ENCODE data around the gene RASL12. TPM values are rescaled to one million over a fixed set of nuclear protein-coding genes. Genes with fewer than 3 reads are reported as not detected.
"Not testable (repeated sequence)": the region's sequence is repeated elsewhere in the genome, so short reads cannot be mapped to it uniquely, and the experiment has no call there.

The RASL12 gene
- polyA plus RNA-seq, 2 donors, result 2.6 to 10.9 TPM

DNA sequence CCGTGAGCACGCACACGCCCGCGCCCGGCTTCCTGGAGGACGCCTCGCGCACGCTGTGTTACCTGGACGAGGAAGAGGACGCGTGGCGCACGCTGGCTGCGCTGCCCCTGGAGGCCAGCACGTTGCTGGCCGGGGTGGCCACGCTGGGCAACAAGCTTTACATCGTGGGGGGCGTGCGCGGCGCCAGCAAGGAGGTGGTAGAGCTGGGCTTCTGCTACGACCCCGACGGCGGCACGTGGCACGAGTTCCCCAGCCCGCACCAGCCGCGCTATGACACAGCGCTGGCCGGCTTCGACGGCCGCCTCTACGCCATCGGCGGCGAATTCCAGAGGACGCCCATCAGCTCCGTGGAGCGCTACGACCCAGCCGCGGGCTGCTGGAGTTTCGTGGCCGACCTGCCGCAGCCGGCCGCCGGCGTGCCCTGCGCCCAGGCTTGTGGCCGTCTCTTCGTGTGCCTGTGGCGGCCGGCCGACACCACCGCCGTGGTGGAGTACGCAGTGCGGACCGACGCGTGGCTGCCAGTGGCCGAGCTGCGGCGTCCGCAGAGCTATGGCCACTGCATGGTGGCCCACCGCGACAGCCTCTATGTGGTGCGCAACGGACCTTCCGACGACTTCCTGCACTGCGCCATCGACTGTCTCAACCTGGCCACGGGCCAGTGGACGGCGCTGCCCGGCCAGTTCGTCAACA, 9.6 kb upstream of the RASL12 start:
- Histone ChIP-seq H3K27me3 (ENCODE audit: control insufficient read depth in 1 of 2, insufficient read depth in 2 of 2, low read length in 2 of 2) (no peaks in the 10 kb centered on the region), H3K4me3 (ENCODE audit: low read depth in 1 of 2, low read length in 2 of 2) (no peak overlapping the region), H3K9me3 (ENCODE audit: control insufficient read depth in 2 of 2, insufficient read depth in 1 of 2, low read depth in 1 of 2, low read length in 1 of 2) (peaks cover 0 to 5% of the 10 kb centered on the region in 2 donors), H3K27ac (ENCODE audit: low read depth in 2 of 2, low read length in 1 of 2) (no peak overlapping the region), H3K4me1 (ENCODE audit: control insufficient read depth in 2 of 2, insufficient read depth in 2 of 2, low read length in 1 of 2) (peaks cover under 1 to 6% of the 10 kb centered on the region in 2 donors), H3K36me3 (ENCODE audit: control insufficient read depth in 2 of 2, insufficient read depth in 2 of 2, low read length in 1 of 2) (no peaks in the 10 kb centered on the region)
- 60 to 68% methylated on average over 83 to 85 of the region's 85 CpGs for WGBS, 2 donors

DNA sequence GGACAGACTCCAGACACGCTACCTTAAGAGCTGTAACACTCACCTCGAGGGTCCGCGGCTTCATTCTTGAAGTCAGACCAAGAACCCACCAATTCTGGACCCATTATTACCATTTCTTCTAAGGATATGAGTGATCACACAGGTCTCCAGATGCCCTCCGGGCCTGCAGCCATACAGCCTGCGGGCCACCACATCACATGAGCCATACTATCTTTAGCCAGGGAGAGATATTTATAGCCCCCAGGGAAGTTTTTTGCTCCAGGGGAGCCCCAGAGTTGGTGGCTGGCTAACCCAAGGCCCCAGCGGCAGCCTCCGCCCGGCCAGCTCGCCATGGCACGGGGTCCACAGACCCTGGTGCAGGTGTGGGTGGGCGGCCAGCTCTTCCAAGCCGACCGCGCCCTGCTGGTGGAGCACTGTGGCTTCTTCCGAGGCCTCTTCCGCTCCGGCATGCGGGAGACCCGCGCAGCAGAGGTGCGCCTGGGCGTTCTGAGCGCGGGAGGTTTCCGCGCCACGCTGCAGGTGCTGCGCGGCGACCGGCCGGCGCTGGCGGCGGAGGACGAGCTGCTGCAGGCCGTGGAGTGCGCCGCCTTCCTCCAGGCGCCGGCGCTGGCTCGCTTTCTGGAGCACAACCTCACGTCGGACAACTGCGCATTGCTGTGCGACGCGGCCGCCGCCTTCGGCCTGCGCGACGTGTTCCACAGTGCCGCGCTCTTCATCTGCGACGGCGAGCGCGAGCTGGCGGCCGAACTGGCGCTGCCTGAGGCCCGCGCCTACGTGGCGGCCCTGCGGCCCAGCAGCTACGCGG, 8.9 kb upstream of the RASL12 start, which contains the start of gene KBTBD13:
Gene KBTBD13, plus strand, starts transcription at position 261 of the 805 bp plus-strand sequence. Its CDS starts 70 bp downstream, at position 331.
- Histone ChIP-seq H3K36me3 (ENCODE audit: control insufficient read depth in 2 of 2, insufficient read depth in 2 of 2, low read length in 1 of 2) (no peaks in the 10 kb centered on the region), H3K4me1 (ENCODE audit: control insufficient read depth in 2 of 2, insufficient read depth in 2 of 2, low read length in 1 of 2) (peaks cover 0 to 9% of the 10 kb centered on the region in 2 donors), H3K27ac (ENCODE audit: low read depth in 2 of 2, low read length in 1 of 2) (no peak within 1 kb of the TSS), H3K9me3 (ENCODE audit: control insufficient read depth in 2 of 2, insufficient read depth in 1 of 2, low read depth in 1 of 2, low read length in 1 of 2) (peaks cover 0 to 5% of the 10 kb centered on the region in 2 donors), H3K4me3 (ENCODE audit: low read depth in 1 of 2, low read length in 2 of 2) (no peak within 1 kb of the TSS), H3K27me3 (ENCODE audit: control insufficient read depth in 1 of 2, insufficient read depth in 2 of 2, low read length in 2 of 2) (no peaks in the 10 kb centered on the region)
- WGBS, 2 donors, result 73 to 75% methylated on average over 73 of the region's 73 CpGs

DNA sequence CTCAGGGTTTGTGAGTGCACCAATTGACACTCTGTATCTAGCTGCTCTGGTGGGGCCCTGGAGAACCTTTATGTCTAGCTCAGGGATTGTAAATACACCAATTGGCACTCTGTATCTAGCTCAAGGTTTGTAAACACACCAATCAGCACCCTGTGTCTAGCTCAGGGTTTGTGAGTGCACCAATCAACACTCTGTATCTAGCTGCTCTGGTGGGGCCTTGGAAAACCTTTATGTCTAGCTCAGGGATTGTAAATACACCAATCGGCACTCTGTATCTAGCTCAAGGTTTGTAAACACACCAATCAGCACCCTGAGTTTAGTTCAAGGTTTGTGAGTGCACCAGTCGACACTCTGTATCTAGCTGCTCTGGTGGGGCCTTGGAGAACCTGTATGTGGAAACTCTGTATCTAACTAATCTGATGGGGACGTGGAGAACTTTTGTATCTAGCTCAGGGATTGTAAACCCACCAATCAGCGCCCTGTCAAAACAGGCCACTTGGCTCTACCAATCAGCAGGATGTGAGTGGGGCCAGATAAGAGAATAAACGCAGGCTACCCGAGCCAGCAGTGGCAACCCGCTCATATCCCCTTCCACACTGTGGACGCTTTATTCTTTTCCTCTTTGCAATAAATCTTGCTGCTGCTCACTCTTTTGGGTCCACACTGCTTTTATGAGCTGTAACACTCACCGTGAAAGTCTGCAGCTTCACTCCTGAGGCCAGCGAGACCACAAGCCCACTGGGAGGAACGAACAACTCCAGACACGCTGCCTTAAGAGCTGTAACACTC, 8.0 kb upstream of the RASL12 start:
- H3K9me3 ChIP-seq (ENCODE audit: control insufficient read depth in 2 of 2, insufficient read depth in 1 of 2, low read depth in 1 of 2, low read length in 1 of 2); H3K36me3 ChIP-seq (ENCODE audit: control insufficient read depth in 2 of 2, insufficient read depth in 2 of 2, low read length in 1 of 2); H3K4me3 ChIP-seq (ENCODE audit: low read depth in 1 of 2, low read length in 2 of 2); H3K27ac ChIP-seq (ENCODE audit: low read depth in 2 of 2, low read length in 1 of 2); H3K27me3 ChIP-seq (ENCODE audit: control insufficient read depth in 1 of 2, insufficient read depth in 2 of 2, low read length in 2 of 2): not testable (repeated sequence)
- peaks cover 2 to 15% of the 10 kb centered on the region in 2 donors for H3K4me1 ChIP-seq (ENCODE audit: control insufficient read depth in 2 of 2, insufficient read depth in 2 of 2, low read length in 1 of 2)
- 82 to 84% methylated on average over 12 of the region's 12 CpGs for WGBS, 2 donors

DNA sequence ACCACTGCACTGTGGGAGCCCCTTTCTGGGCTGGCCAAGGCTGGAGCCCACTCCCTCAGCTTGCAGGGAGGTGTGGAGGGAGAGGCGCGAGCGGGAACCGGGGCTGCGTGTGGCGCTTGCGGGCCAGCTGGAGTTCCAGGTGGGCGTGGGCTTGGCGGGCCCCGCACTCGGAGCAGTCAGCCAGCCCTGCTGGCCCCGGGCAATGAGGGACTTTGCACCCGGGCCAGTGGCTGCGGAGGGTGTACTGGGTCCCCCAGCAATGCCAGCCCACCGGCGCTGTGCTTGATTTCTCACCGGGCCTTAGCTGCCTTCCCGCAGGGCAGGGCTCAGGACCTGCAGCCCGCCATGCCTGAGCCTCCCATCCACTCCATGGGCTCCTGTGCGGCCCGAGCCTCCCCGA, 7.2 kb upstream of the RASL12 start:
- H3K27me3 ChIP-seq (ENCODE audit: control insufficient read depth in 1 of 2, insufficient read depth in 2 of 2, low read length in 2 of 2); H3K9me3 ChIP-seq (ENCODE audit: control insufficient read depth in 2 of 2, insufficient read depth in 1 of 2, low read depth in 1 of 2, low read length in 1 of 2); H3K27ac ChIP-seq (ENCODE audit: low read depth in 2 of 2, low read length in 1 of 2); H3K36me3 ChIP-seq (ENCODE audit: control insufficient read depth in 2 of 2, insufficient read depth in 2 of 2, low read length in 1 of 2); H3K4me3 ChIP-seq (ENCODE audit: low read depth in 1 of 2, low read length in 2 of 2): not testable (repeated sequence)
- H3K4me1 ChIP-seq (ENCODE audit: control insufficient read depth in 2 of 2, insufficient read depth in 2 of 2, low read length in 1 of 2), result peaks cover 2 to 15% of the 10 kb centered on the region in 2 donors
- 91 to 93% methylated on average over 13 to 20 of the region's 22 CpGs for whole genome bisulfite sequencing, 2 donors

DNA sequence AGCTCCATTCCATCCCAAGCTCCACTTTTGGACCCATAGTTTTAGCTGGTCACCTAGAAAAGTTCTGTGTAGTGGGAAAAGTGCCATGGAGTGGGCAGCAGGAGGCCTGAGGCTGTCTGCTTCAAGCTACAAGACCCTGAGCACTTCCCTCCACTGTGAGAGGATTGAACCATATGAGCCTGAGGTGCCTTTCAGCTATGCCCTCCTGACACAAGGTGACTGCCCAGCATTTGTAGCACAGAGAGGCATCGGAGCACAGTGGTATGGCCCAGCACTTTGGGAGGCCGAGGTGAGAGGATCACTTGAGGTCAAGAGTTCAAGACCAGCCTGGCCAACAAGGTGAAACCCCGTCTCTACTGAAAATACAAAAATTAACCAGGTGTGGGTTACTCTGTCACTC, 4.8 kb upstream of the RASL12 start:
- Histone ChIP-seq H3K36me3 (ENCODE audit: control insufficient read depth in 2 of 2, insufficient read depth in 2 of 2, low read length in 1 of 2) (no peaks in the 10 kb centered on the region), H3K9me3 (ENCODE audit: control insufficient read depth in 2 of 2, insufficient read depth in 1 of 2, low read depth in 1 of 2, low read length in 1 of 2) (peaks cover 0 to 4% of the 10 kb centered on the region in 2 donors), H3K27ac (ENCODE audit: low read depth in 2 of 2, low read length in 1 of 2) (no peak overlapping the region), H3K27me3 (ENCODE audit: control insufficient read depth in 1 of 2, insufficient read depth in 2 of 2, low read length in 2 of 2) (no peaks in the 10 kb centered on the region), H3K4me1 (ENCODE audit: control insufficient read depth in 2 of 2, insufficient read depth in 2 of 2, low read length in 1 of 2) (peaks cover 4 to 15% of the 10 kb centered on the region in 2 donors), H3K4me3 (ENCODE audit: low read depth in 1 of 2, low read length in 2 of 2) (no peak overlapping the region)
- 92 to 93% methylated on average over 3 of the region's 3 CpGs for WGBS, 2 donors

DNA sequence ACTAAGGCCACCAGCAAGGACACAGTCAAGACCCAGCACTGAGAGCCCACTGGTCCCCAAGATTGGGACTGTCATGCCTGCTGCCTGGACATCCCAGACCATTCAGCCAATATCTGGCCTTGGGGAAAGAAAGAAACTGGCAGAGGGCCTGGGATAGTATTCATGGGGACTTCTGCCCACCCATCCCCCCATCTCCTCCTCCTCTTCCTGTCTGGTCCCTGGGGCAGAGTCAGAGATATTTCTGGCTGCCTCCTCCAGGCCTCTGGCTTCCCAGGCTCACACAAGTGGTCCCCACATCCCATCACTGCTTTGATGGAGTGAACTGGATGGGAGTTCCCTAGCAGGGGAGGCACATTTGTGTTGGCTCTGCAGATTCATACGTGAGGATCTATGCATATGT, 4.2 kb upstream of the RASL12 start:
- Histone ChIP-seq H3K36me3 (ENCODE audit: control insufficient read depth in 2 of 2, insufficient read depth in 2 of 2, low read length in 1 of 2) (no peaks in the 10 kb centered on the region), H3K9me3 (ENCODE audit: control insufficient read depth in 2 of 2, insufficient read depth in 1 of 2, low read depth in 1 of 2, low read length in 1 of 2) (no peaks in the 10 kb centered on the region), H3K27ac (ENCODE audit: low read depth in 2 of 2, low read length in 1 of 2) (peak overlapping the region; percentile 4 to 26), H3K27me3 (ENCODE audit: control insufficient read depth in 1 of 2, insufficient read depth in 2 of 2, low read length in 2 of 2) (no peaks in the 10 kb centered on the region), H3K4me1 (ENCODE audit: control insufficient read depth in 2 of 2, insufficient read depth in 2 of 2, low read length in 1 of 2) (peaks cover 5 to 17% of the 10 kb centered on the region in 2 donors), H3K4me3 (ENCODE audit: low read depth in 1 of 2, low read length in 2 of 2) (no peak overlapping the region)
- WGBS, 2 donors, result 69 to 74% methylated on average over 1 of the region's 1 CpG

DNA sequence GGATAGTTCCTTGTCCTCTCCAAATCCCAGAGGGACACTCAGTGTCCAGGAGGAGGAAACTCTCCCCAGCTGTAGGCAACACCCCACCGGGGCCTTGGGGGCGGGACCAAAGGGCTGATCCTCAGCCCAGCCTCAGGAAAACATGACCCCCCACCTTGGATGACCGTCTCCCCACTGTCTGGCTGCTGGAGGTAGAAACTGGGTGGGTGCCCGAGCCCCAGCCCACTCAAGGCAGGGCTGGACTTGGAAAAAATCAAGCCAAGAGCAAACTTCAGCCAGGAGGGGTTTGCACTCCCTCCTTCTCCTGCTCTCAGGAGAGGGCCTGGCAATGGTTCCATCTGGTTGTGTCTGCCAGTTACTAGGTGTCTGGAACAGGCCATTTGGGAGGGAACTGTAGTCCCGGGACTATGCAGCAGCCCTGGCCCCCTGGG, 3.6 kb upstream of the RASL12 start:
- Histone ChIP-seq H3K9me3 (ENCODE audit: control insufficient read depth in 2 of 2, insufficient read depth in 1 of 2, low read depth in 1 of 2, low read length in 1 of 2) (no peaks in the 10 kb centered on the region), H3K4me1 (ENCODE audit: control insufficient read depth in 2 of 2, insufficient read depth in 2 of 2, low read length in 1 of 2) (peaks cover 5 to 17% of the 10 kb centered on the region in 2 donors), H3K36me3 (ENCODE audit: control insufficient read depth in 2 of 2, insufficient read depth in 2 of 2, low read length in 1 of 2) (no peaks in the 10 kb centered on the region), H3K27ac (ENCODE audit: low read depth in 2 of 2, low read length in 1 of 2) (peak overlapping the region; percentile 4 to 47), H3K27me3 (ENCODE audit: control insufficient read depth in 1 of 2, insufficient read depth in 2 of 2, low read length in 2 of 2) (no peaks in the 10 kb centered on the region), H3K4me3 (ENCODE audit: low read depth in 1 of 2, low read length in 2 of 2) (no peak overlapping the region)
- 42 to 46% methylated on average over 5 of the region's 5 CpGs for WGBS, 2 donors

DNA sequence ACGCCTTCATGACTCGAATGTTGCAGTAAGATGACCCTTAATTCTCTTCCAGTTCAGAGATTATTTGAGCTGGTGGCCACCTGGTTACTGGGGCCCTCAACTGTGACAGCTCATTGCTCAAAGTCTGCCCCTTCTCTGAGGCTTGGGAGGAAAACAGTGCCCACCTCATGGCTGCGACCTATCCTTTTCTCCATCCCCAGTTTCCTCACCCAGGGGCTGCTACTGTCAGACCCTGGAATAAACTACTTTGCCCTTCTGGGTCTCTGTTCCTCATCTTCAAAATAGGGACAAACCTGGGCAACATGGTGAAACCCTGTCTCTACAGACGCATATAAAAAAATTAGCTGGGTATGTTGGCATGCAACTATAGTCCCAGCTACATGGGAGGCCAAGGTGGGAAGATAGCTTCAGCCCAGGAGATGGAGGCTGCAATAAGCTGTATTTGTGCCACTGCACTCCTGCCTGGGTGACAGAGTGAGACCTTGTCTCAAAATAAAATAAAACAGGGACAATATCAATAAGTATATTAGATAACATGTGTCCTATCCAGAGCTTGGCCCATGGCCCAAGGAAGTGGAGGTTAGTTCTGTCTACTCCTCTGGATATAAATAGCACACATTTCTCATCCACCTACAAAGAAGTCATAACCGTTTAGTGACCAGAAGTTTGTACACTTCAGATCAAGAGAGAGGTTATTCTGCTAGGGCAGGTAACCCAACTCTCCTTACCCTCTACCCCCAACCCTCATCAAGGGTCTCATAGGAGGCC, 2.2 kb upstream of the RASL12 start:
- Histone ChIP-seq H3K36me3 (ENCODE audit: control insufficient read depth in 2 of 2, insufficient read depth in 2 of 2, low read length in 1 of 2) (no peaks in the 10 kb centered on the region), H3K4me1 (ENCODE audit: control insufficient read depth in 2 of 2, insufficient read depth in 2 of 2, low read length in 1 of 2) (peaks cover 5 to 17% of the 10 kb centered on the region in 2 donors), H3K27ac (ENCODE audit: low read depth in 2 of 2, low read length in 1 of 2) (peak overlapping the region; percentile 36 to 43), H3K9me3 (ENCODE audit: control insufficient read depth in 2 of 2, insufficient read depth in 1 of 2, low read depth in 1 of 2, low read length in 1 of 2) (no peaks in the 10 kb centered on the region), H3K4me3 (ENCODE audit: low read depth in 1 of 2, low read length in 2 of 2) (no peak overlapping the region), H3K27me3 (ENCODE audit: control insufficient read depth in 1 of 2, insufficient read depth in 2 of 2, low read length in 2 of 2) (no peaks in the 10 kb centered on the region)
- 73 to 74% methylated on average over 5 of the region's 5 CpGs for WGBS, 2 donors

DNA sequence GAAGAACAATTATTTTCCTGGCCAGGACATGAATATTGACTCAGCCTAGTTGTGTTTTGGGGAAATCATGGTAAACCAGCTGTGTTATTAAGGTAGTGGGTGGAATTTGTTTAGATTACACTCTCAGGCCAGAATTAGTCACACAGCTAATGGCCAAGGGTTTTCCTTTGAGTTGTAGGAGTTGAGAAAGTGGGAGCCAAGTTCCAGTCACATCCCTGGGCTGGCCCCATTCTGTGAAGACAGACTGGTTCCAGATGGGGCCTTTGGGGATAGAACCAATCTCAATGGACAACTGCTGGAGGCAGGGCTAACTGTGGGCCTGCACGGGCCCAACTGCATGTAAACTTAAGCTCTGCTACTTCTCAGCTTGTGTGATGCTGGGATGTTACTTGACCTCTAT, 1.4 kb upstream of the RASL12 start:
- WGBS, 2 donors, result 59 to 69% methylated on average over 1 of the region's 1 CpG
- Histone ChIP-seq H3K36me3 (ENCODE audit: control insufficient read depth in 2 of 2, insufficient read depth in 2 of 2, low read length in 1 of 2) (no peaks in the 10 kb centered on the region), H3K9me3 (ENCODE audit: control insufficient read depth in 2 of 2, insufficient read depth in 1 of 2, low read depth in 1 of 2, low read length in 1 of 2) (no peaks in the 10 kb centered on the region), H3K27ac (ENCODE audit: low read depth in 2 of 2, low read length in 1 of 2) (peak overlapping the region; percentile 80 to 90), H3K4me3 (ENCODE audit: low read depth in 1 of 2, low read length in 2 of 2) (no peak overlapping the region), H3K27me3 (ENCODE audit: control insufficient read depth in 1 of 2, insufficient read depth in 2 of 2, low read length in 2 of 2) (no peaks in the 10 kb centered on the region), H3K4me1 (ENCODE audit: control insufficient read depth in 2 of 2, insufficient read depth in 2 of 2, low read length in 1 of 2) (peaks cover 5 to 17% of the 10 kb centered on the region in 2 donors)
